DOHH2 (cell line): ENCODE results near the gene RABGAP1L.
A peak's percentile ranks its signal among the peaks of the same experiment; 100 is the strongest.

Source experiments
- H3F3A ChIP-seq: fragments of 200-600 bp; sonication (generic), shearing (Covaris generic); 2 replicates; pipeline ENCODE4 v1.6.0; 2016; ENCODE audit warnings: antibody characterized with exemption, mild to moderate bottlenecking; ENCODE audit not compliant: control insufficient read depth, insufficient read depth
- H3K27ac ChIP-seq: fragments of 200-600 bp; sonication (generic); 2 replicates; pipeline ENCODE4 v1.5.1; 2014; ENCODE audit warnings: low read depth, mild to moderate bottlenecking, low read length, moderate library complexity
- H3K27me3 ChIP-seq: fragments of 200-600 bp; sonication (generic); 2 replicates; pipeline ENCODE4 v1.6.1; 2014; ENCODE audit warnings: mild to moderate bottlenecking, low read length, mixed read lengths; ENCODE audit not compliant: control insufficient read depth
- H3K36me3 ChIP-seq: fragments of 200-600 bp; sonication (generic); 2 replicates; pipeline ENCODE4 v1.6.1; 2014; ENCODE audit warnings: mild to moderate bottlenecking, low read length, moderate library complexity, mixed read lengths; ENCODE audit not compliant: control insufficient read depth
- H3K4me1 ChIP-seq: fragments of 200-600 bp; sonication (generic); 2 replicates; pipeline ENCODE4 v1.6.1; 2014; ENCODE audit warnings: mild to moderate bottlenecking, low read length, mixed read lengths; ENCODE audit not compliant: control insufficient read depth
- H3K4me2 ChIP-seq: fragments of 200-600 bp; sonication (generic); 2 replicates; pipeline ENCODE4 v1.6.0; 2014; ENCODE audit warnings: mild to moderate bottlenecking, low read length, moderate library complexity
- H3K4me3 ChIP-seq: fragments of 200-600 bp; sonication (generic); 2 replicates; pipeline ENCODE4 v1.5.1; 2014; ENCODE audit warnings: mild to moderate bottlenecking, low read length, mixed read lengths
- H3K79me2 ChIP-seq: fragments of 200-600 bp; sonication (generic); 2 replicates; pipeline ENCODE4 v1.6.1; 2014; ENCODE audit warnings: mild to moderate bottlenecking, low read length, mixed read lengths; ENCODE audit not compliant: control insufficient read depth
- H3K9me2 ChIP-seq: fragments of 200-600 bp; sonication (generic); replicated peaks from 2 replicates; pipeline ENCODE4 v1.6.1; 2014; ENCODE audit warnings: mild to moderate bottlenecking, low read length, mixed read lengths; ENCODE audit not compliant: control insufficient read depth
- H3K9me3 ChIP-seq: fragments of 200-600 bp; sonication (generic); 2 replicates; pipeline ENCODE4 v1.6.1; 2014; ENCODE audit warnings: antibody characterized with exemption, low read length, mixed read lengths; ENCODE audit not compliant: control insufficient read depth, insufficient read depth
- H4K20me1 ChIP-seq: fragments of 200-600 bp; sonication (generic); 2 replicates; pipeline ENCODE4 v1.6.0; 2014; ENCODE audit warnings: low read depth, mild to moderate bottlenecking, antibody characterized with exemption, low read length, moderate library complexity; ENCODE audit not compliant: control insufficient read depth, insufficient read depth
- EZH2phosphoT487 ChIP-seq: fragments of 200-600 bp; sonication (generic); IDR thresholded peaks from 2 replicates; pipeline ENCODE4 v1.6.1; 2017; ENCODE audit warnings: borderline replicate concordance, mild to moderate bottlenecking, antibody characterized with exemption, low read length, moderate library complexity, mixed read lengths
- TF ChIP-seq, protein P1 (sequence below): fragments of 200-600 bp; sonication (generic); IDR thresholded peaks from one replicate; pipeline ENCODE4 v1.5.1; 2014; ENCODE audit warnings: antibody characterized with exemption, mild to moderate bottlenecking, low read depth, low read length; ENCODE audit not compliant: poor library complexity, severe bottlenecking

Gene RABGAP1L

GRCh38 chr1:174949645-174950044, 790.3 kb downstream of the RABGAP1L start:
- no peak overlapping the region for H3K4me2 ChIP-seq
- H3F3A ChIP-seq: peaks cover 27% of the 10 kb centered on the region
- H3K9me2 ChIP-seq: no peaks in the 10 kb centered on the region
- H3K4me1 ChIP-seq: peaks cover 52% of the 10 kb centered on the region
- H3K27me3 ChIP-seq: no peaks in the 10 kb centered on the region
- H3K79me2 ChIP-seq: peaks cover 11% of the 10 kb centered on the region
- H3K4me3 ChIP-seq: no peak overlapping the region
- H3K36me3 ChIP-seq: no peaks in the 10 kb centered on the region
- H3K9me3 ChIP-seq: no peaks in the 10 kb centered on the region
- no peak overlapping the region for H3K27ac ChIP-seq
- H4K20me1 ChIP-seq: no peaks in the 10 kb centered on the region
- TF ChIP-seq, protein P1, sequence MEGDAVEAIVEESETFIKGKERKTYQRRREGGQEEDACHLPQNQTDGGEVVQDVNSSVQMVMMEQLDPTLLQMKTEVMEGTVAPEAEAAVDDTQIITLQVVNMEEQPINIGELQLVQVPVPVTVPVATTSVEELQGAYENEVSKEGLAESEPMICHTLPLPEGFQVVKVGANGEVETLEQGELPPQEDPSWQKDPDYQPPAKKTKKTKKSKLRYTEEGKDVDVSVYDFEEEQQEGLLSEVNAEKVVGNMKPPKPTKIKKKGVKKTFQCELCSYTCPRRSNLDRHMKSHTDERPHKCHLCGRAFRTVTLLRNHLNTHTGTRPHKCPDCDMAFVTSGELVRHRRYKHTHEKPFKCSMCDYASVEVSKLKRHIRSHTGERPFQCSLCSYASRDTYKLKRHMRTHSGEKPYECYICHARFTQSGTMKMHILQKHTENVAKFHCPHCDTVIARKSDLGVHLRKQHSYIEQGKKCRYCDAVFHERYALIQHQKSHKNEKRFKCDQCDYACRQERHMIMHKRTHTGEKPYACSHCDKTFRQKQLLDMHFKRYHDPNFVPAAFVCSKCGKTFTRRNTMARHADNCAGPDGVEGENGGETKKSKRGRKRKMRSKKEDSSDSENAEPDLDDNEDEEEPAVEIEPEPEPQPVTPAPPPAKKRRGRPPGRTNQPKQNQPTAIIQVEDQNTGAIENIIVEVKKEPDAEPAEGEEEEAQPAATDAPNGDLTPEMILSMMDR: no peak
- no peak for TF ChIP-seq EZH2phosphoT487

DNA sequence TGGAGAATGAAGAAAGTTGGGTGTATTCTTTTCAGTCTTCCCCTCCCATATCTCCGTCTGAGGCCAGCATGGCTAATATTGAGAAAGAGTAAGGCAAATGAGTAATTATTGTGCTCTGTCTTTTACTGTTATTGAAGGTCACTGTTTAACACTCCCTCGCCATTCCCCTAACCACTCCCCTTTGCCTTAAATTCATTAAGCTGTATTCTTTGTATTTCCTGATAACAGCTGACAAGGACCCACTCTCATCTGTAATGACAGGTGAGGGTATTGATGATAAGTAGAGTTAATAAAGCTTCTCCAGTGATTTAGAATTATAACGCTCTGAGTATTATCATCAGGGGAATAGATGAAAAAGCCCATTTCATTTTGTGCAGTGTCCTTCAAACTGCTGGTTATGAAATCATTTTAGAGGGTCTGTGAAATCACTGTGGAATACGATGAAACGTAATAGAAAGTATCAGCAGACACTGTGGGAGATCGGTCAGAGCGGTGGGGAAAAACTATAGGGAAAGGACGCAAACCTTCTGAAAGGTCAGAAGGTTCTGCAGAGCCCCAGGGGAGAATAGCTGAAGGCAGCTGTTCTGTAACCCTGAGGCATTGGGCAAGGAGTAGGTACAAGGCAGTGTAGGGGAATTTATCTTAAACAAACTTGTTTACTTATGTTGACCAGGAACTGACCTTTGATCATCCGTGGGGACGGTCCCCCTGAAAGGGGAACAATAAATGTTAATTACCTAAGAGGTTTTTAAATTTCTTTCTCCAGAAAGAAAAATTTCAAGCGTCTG, 794.2 kb downstream of the RABGAP1L start:
- H3K4me3 ChIP-seq: peak overlapping the region; percentile 65
- H3K9me2 ChIP-seq: no peaks in the 10 kb centered on the region
- peak overlapping the region; percentile 83 for H3K4me2 ChIP-seq
- TF ChIP-seq EZH2phosphoT487: no peak
- TF ChIP-seq, protein P1: no peak
- peaks cover 36% of the 10 kb centered on the region for H3F3A ChIP-seq
- peaks cover 29% of the 10 kb centered on the region for H3K79me2 ChIP-seq
- peaks cover 15% of the 10 kb centered on the region for H3K36me3 ChIP-seq
- H3K27ac ChIP-seq: peak overlapping the region; percentile 96
- H3K27me3 ChIP-seq: no peaks in the 10 kb centered on the region
- no peaks in the 10 kb centered on the region for H3K9me3 ChIP-seq
- no peaks in the 10 kb centered on the region for H4K20me1 ChIP-seq
- H3K4me1 ChIP-seq: peaks cover 74% of the 10 kb centered on the region

- TF ChIP-seq EZH2phosphoT487: no peak
- TF ChIP-seq, protein P1: no peak
Measured at GRCh38 chr1:174954073-174954460, 794.7 kb downstream of the RABGAP1L start.

More at GRCh38 chr1:174954073-174954460, 794.7 kb downstream of the RABGAP1L start:
- Histone ChIP-seq H3K27me3 (no peaks in the 10 kb centered on the region), H3K79me2 (peaks cover 29% of the 10 kb centered on the region), H4K20me1 (no peaks in the 10 kb centered on the region), H3K9me3 (no peaks in the 10 kb centered on the region), H3K4me3 (peak overlapping the region; percentile 65), H3F3A (peaks cover 36% of the 10 kb centered on the region), H3K4me2 (peak overlapping the region; percentile 83), H3K9me2 (no peaks in the 10 kb centered on the region), H3K36me3 (peaks cover 18% of the 10 kb centered on the region), H3K27ac (peak overlapping the region; percentile 96), H3K4me1 (peaks cover 68% of the 10 kb centered on the region)
